Caco-2 (cell line): ENCODE results near the gene ZNF610. TPM values are rescaled to one million over a fixed set of nuclear protein-coding genes. Genes with fewer than 3 reads are reported as not detected.
"Not testable (repeated sequence)": the region's sequence is repeated elsewhere in the genome, so short reads cannot be mapped to it uniquely, and the experiment has no call there.

Experiments used
- BruUV-seq: library from RNA; stranded (reverse); fragments of 400-500 nt; replicated peaks from 2 replicates; lab custom pipeline; 2021; lab: Mats Ljungman, UMichigan
- CTCF ChIA-PET: fragments of 300-600 bp; sonication (Branson Sonifier 250); formaldehyde crosslinking; loops from one replicate; lab custom pipeline; 2022; ENCODE audit warnings: antibody characterized with exemption; lab: Charles Lee
- POLR2A ChIA-PET: fragments of 300-600 bp; sonication (Branson Sonifier 250); formaldehyde crosslinking; loops from one replicate; lab custom pipeline; 2022; ENCODE audit warnings: antibody characterized with exemption; lab: Charles Lee
- DNase-seq, 2 experiments: peaks; one replicate each; pipeline versions ENCODE4 v3.0.0 to v3.0.0-alpha.2; 2020 to 2022
- H3K27me3 ChIP-seq: replicated peaks from 2 replicates; pipeline ENCODE4 v1.6.0; 2011; ENCODE audit warnings: low read length; ENCODE audit not compliant: control insufficient read depth, insufficient read depth
- H3K36me3 ChIP-seq: 2 replicates; pipeline ENCODE4 v1.5.1; 2011; ENCODE audit warnings: low read length; ENCODE audit not compliant: control insufficient read depth, insufficient read depth
- H3K4me1 ChIP-seq: fragments of 250-450 bp; sonication (Bioruptor Pico); 2 replicates; pipeline ENCODE4 v1.5.1; 2020; ENCODE audit warnings: mild to moderate bottlenecking
- H3K4me3 ChIP-seq: 2 replicates; pipeline ENCODE4 v1.5.1; 2011; ENCODE audit warnings: low read depth, mild to moderate bottlenecking, control low read depth, low read length
- H3K9me3 ChIP-seq: fragments of 250-450 bp; sonication (Bioruptor Pico); 2 replicates; pipeline ENCODE4 v1.5.1; 2020; ENCODE audit warnings: mild to moderate bottlenecking, moderate library complexity
- H3K27ac Mint-ChIP-seq: one replicate; pipeline ENCODE4 v1.8.0; 2022; ENCODE audit warnings: mixed read lengths; ENCODE audit not compliant: unreplicated experiment
- H3K27me3 Mint-ChIP-seq: one replicate; pipeline ENCODE4 v1.8.0; 2022; ENCODE audit warnings: mixed read lengths; ENCODE audit not compliant: insufficient read depth, unreplicated experiment
- H3K36me3 Mint-ChIP-seq: one replicate; pipeline ENCODE4 v1.8.0; 2022; ENCODE audit warnings: mild to moderate bottlenecking, mixed read lengths; ENCODE audit not compliant: insufficient read depth, unreplicated experiment
- H3K4me1 Mint-ChIP-seq: one replicate; pipeline ENCODE4 v1.8.0; 2022; ENCODE audit warnings: low read depth, mixed read lengths; ENCODE audit not compliant: unreplicated experiment
- H3K4me3 Mint-ChIP-seq: one replicate; pipeline ENCODE4 v1.8.0; 2022; ENCODE audit warnings: mild to moderate bottlenecking, moderate library complexity, mixed read lengths; ENCODE audit not compliant: unreplicated experiment
- H3K9me3 Mint-ChIP-seq: one replicate; pipeline ENCODE4 v1.8.0; 2022; ENCODE audit warnings: mixed read lengths; ENCODE audit not compliant: unreplicated experiment
- CTCF ChIP-seq, 2 experiments: fragments of 200-600 bp in 1 of 2; IDR thresholded peaks; 1 replicate in 1 of 2; 2 replicates in 1 of 2; pipeline versions ENCODE4 v1.5.1 to v1.8.0; 2011 to 2022; ENCODE audit warnings: antibody characterized with exemption in 1 of 2, control low read depth in 1 of 2, inconsistent platforms in 1 of 2, low read depth in 1 of 2, low read length in 1 of 2, mild to moderate bottlenecking in 1 of 2, moderate library complexity in 1 of 2; ENCODE audit not compliant: insufficient read depth in 1 of 2, severe bottlenecking in 1 of 2, unreplicated experiment in 1 of 2
- intact Hi-C: fragments of 100-400 bp; cut with micrococcal nuclease; formaldehyde crosslinking; loops from one replicate; pipeline ENCODE4 v1.10.0; 2022; ENCODE audit not compliant: unreplicated experiment
- total RNA-seq: library from RNA; stranded (reverse); gene quantifications from 2 replicates; pipeline ENCODE4 v1.2.3, GENCODE V29; 2022

Gene ZNF610
- total RNA-seq, 1 experiment from 2014 or later, result 0.41 TPM

DNA sequence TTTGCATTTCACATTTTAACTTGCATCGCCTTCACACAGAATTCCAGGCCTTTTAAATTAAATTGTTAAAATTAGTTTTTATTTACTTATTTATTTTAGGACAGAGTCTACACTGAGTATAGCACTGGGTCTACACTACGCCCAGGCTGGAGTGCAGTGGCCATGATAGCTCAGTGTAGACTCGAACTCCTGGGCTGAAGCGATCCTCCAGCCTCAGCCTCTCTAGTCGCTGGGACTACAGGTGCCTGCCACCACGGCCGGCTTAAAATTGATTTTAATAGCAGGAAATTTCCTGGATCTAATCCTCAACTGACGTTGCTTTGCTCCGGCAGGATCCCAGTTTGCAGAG is 301 bp upstream of the ZNF610 start:
- ChIA-PET CTCF (no interaction called here), POLR2A (no interaction called here)
- H3K9me3 Mint-ChIP-seq, result peaks cover 66% of the 10 kb centered on the region
- no peaks in the 10 kb centered on the region for H3K4me1 ChIP-seq
- H3K27me3 ChIP-seq, result no peaks in the 10 kb centered on the region
- no peak for TF ChIP-seq CTCF (IDR thresholded peaks at IDR 0.05; ENCODE audit: insufficient read depth in 1 of 2, low read depth in 1 of 2, low read length in 1 of 2, severe bottlenecking in 1 of 2, unreplicated experiment in 1 of 2)
- no TSS peak for BruUV-seq
- peak overlapping the region; percentile 56 for H3K4me3 ChIP-seq
- H3K27me3 Mint-ChIP-seq, result no peaks in the 10 kb centered on the region
- DNase-seq, result no peak
- intact Hi-C loops, result no loop called here
- H3K9me3 ChIP-seq, result peaks cover 36% of the 10 kb centered on the region
- H3K4me1 Mint-ChIP-seq, result no peaks in the 10 kb centered on the region
- peaks cover 11% of the 10 kb centered on the region for H3K36me3 Mint-ChIP-seq
- no peaks in the 10 kb centered on the region for H3K36me3 ChIP-seq
- H3K4me3 Mint-ChIP-seq, result peak overlapping the region; percentile 70
- no peak overlapping the region for H3K27ac Mint-ChIP-seq

DNA sequence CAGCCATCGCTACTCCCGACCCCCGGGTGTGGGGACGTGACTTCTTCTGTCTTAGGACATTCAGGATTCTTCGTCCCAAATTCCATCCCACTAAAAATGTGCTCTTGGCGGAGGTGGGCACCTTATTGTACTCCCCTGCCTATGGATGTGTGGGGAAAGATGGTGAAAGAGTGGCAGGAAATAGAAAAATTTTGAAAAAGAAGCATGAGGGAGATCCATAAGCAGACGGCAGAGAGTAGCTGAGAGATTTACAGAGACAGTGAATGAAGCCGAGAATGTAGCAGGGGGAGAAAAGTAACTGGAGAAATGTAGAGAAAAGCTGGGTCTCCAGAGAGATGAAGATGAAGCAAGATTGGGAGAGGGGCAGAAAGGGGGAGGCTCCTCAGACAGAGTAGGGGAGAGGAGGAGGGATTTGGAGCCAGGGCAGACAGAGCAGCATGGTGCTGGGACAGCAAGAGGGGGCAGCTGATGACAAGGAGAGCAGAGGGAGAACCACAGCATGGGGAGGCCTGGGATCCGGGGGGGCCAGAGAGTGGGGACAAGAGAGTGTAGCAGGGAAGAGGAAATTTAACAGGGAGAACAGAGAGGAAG is 843 bp downstream of the ZNF610 start:
- Mint-ChIP-seq H3K9me3 (peaks cover 56% of the 10 kb centered on the region), H3K4me1 (no peaks in the 10 kb centered on the region), H3K27me3 (no peaks in the 10 kb centered on the region), H3K27ac (peak overlapping the region; percentile 23), H3K4me3 (peak overlapping the region; percentile 70), H3K36me3 (peaks cover 11% of the 10 kb centered on the region)
- intact Hi-C loops, result no loop called here
- Histone ChIP-seq H3K9me3 (peaks cover 27% of the 10 kb centered on the region), H3K4me1 (no peaks in the 10 kb centered on the region), H3K36me3 (no peaks in the 10 kb centered on the region), H3K4me3 (peak overlapping the region; percentile 56), H3K27me3 (no peaks in the 10 kb centered on the region)
- ChIA-PET POLR2A (no interaction called here), CTCF (no interaction called here)
- BruUV-seq, result no TSS peak
- no peak for TF ChIP-seq CTCF (IDR thresholded peaks at IDR 0.05; ENCODE audit: insufficient read depth in 1 of 2, low read depth in 1 of 2, low read length in 1 of 2, severe bottlenecking in 1 of 2, unreplicated experiment in 1 of 2)
- DNase-seq, result no peak

- H3K27ac Mint-ChIP-seq, H3K4me3 Mint-ChIP-seq, DNase-seq, CTCF ChIA-PET, H3K27me3 Mint-ChIP-seq, H3K4me1 Mint-ChIP-seq, H3K4me3 ChIP-seq, intact Hi-C loops, POLR2A ChIA-PET, H3K36me3 ChIP-seq, H3K27me3 ChIP-seq, H3K4me1 ChIP-seq, BruUV-seq: not testable (repeated sequence)
- Mint-ChIP-seq H3K9me3 (peaks cover 49% of the 10 kb centered on the region), H3K36me3 (peaks cover 18% of the 10 kb centered on the region)
- H3K9me3 ChIP-seq, result peaks cover 25% of the 10 kb centered on the region
Observed at GRCh38 chr19:52339022-52339421, 3.0 kb downstream of the ZNF610 start.
